OCI-LY3 (cell line): ENCODE measurements around the gene OSBPL9.

Source experiments
- H2AFZ ChIP-seq: fragments of 200-600, 300-600 bp; shearing (Covaris generic); 2 replicates; pipeline ENCODE4 v1.6.0; 2014; ENCODE audit warnings: antibody characterized with exemption, low read depth, low read length
- H3K27ac ChIP-seq: fragments of 200-600, 300-600 bp; sonication (generic); 2 replicates; pipeline ENCODE4 v1.5.1; 2014; ENCODE audit warnings: mild to moderate bottlenecking, low read length, moderate library complexity, mixed read lengths
- H3K27me3 ChIP-seq: fragments of 200-600, 300-600 bp; sonication (generic); 2 replicates; pipeline ENCODE4 v1.6.1; 2014; ENCODE audit warnings: low read depth, low read length, mixed read lengths
- H3K36me3 ChIP-seq: fragments of 200-600, 300-600 bp; sonication (generic); replicated peaks from 2 replicates; pipeline ENCODE3; 2014; ENCODE audit warnings: low read depth, low read length, mixed read lengths
- H3K4me1 ChIP-seq: fragments of 300-600, 200-600 bp; sonication (generic); 2 replicates; pipeline ENCODE4 v1.6.1; 2014; ENCODE audit warnings: low read length, mixed read lengths
- H3K4me2 ChIP-seq: fragments of 200-600, 300-600 bp; sonication (generic); 2 replicates; pipeline ENCODE4 v1.6.1; 2014; ENCODE audit warnings: low read length, mixed read lengths
- H3K4me3 ChIP-seq: fragments of 300-600, 200-600 bp; sonication (generic); 2 replicates; pipeline ENCODE4 v1.5.1; 2014; ENCODE audit warnings: antibody characterized with exemption, mild to moderate bottlenecking, low read length, moderate library complexity
- H3K79me2 ChIP-seq: fragments of 300-600, 200-600 bp; shearing (Covaris generic); 2 replicates; pipeline ENCODE4 v1.6.1; 2014; ENCODE audit warnings: mild to moderate bottlenecking, low read length, mixed read lengths
- H3K9ac ChIP-seq: fragments of 300-600, 200-600 bp; shearing (Covaris generic); 2 replicates; pipeline ENCODE4 v1.6.0; 2014; ENCODE audit warnings: mild to moderate bottlenecking, low read length, moderate library complexity
- H3K9me3 ChIP-seq: fragments of 200-600, 300-600 bp; shearing (Covaris generic); 2 replicates; pipeline ENCODE4 v1.6.1; 2014; ENCODE audit warnings: low read length, mixed read lengths; ENCODE audit not compliant: insufficient read depth
- H4K20me1 ChIP-seq: fragments of 200-600, 300-600 bp; sonication (generic); 2 replicates; pipeline ENCODE4 v1.6.1; 2016; ENCODE audit warnings: low read length, mixed read lengths; ENCODE audit not compliant: insufficient read depth
- EZH2phosphoT487 ChIP-seq: fragments of 200-600 bp; shearing (Covaris generic); IDR thresholded peaks from 2 replicates; pipeline ENCODE4 v1.6.1; 2018; ENCODE audit warnings: antibody characterized with exemption, mixed run types, low read depth
- TF ChIP-seq, protein P1 (sequence below): fragments of 200-600, 300-600 bp; sonication (generic); IDR thresholded peaks from 2 replicates; pipeline ENCODE4 v1.5.1; 2014; ENCODE audit warnings: antibody characterized with exemption, low read length, low read depth

Gene OSBPL9

GRCh38 chr1:51789342-51789741 lies 172.4 kb downstream of the OSBPL9 start:
- Histone ChIP-seq H4K20me1 (no peaks in the 10 kb centered on the region), H3K4me1 (no peaks in the 10 kb centered on the region), H3K9me3 (no peaks in the 10 kb centered on the region), H3K9ac (no peak overlapping the region), H3K27ac (no peak overlapping the region), H3K27me3 (no peaks in the 10 kb centered on the region), H3K36me3 (peaks cover 60% of the 10 kb centered on the region), H3K79me2 (no peaks in the 10 kb centered on the region), H3K4me3 (no peak overlapping the region), H2AFZ (no peak overlapping the region), H3K4me2 (no peak overlapping the region)
- no peak for TF ChIP-seq EZH2phosphoT487
- TF ChIP-seq, protein P1, sequence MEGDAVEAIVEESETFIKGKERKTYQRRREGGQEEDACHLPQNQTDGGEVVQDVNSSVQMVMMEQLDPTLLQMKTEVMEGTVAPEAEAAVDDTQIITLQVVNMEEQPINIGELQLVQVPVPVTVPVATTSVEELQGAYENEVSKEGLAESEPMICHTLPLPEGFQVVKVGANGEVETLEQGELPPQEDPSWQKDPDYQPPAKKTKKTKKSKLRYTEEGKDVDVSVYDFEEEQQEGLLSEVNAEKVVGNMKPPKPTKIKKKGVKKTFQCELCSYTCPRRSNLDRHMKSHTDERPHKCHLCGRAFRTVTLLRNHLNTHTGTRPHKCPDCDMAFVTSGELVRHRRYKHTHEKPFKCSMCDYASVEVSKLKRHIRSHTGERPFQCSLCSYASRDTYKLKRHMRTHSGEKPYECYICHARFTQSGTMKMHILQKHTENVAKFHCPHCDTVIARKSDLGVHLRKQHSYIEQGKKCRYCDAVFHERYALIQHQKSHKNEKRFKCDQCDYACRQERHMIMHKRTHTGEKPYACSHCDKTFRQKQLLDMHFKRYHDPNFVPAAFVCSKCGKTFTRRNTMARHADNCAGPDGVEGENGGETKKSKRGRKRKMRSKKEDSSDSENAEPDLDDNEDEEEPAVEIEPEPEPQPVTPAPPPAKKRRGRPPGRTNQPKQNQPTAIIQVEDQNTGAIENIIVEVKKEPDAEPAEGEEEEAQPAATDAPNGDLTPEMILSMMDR, result no peak

- H3K36me3 ChIP-seq, result peaks cover 60% of the 10 kb centered on the region
- H3K9me3 ChIP-seq, result no peaks in the 10 kb centered on the region
- TF ChIP-seq EZH2phosphoT487, result no peak
- TF ChIP-seq, protein P1, result no peak
- H3K4me3 ChIP-seq, result no peak overlapping the region
- no peaks in the 10 kb centered on the region for H3K79me2 ChIP-seq
- no peak overlapping the region for H3K27ac ChIP-seq
- H3K4me1 ChIP-seq, result no peaks in the 10 kb centered on the region
- H3K27me3 ChIP-seq, result no peaks in the 10 kb centered on the region
- H2AFZ ChIP-seq, result no peak overlapping the region
- no peak overlapping the region for H3K4me2 ChIP-seq
- H4K20me1 ChIP-seq, result no peaks in the 10 kb centered on the region
- no peak overlapping the region for H3K9ac ChIP-seq
Observed at GRCh38 chr1:51790385-51790784, 173.5 kb downstream of the OSBPL9 start.

GRCh38 chr1:51791888-51792287 lies 175.0 kb downstream of the OSBPL9 start:
- Histone ChIP-seq H3K4me2 (no peak overlapping the region), H3K27ac (no peak overlapping the region), H3K79me2 (no peaks in the 10 kb centered on the region), H3K36me3 (peaks cover 51% of the 10 kb centered on the region), H3K9ac (no peak overlapping the region), H3K4me3 (no peak overlapping the region), H2AFZ (no peak overlapping the region), H3K27me3 (no peaks in the 10 kb centered on the region), H3K9me3 (no peaks in the 10 kb centered on the region), H4K20me1 (no peaks in the 10 kb centered on the region), H3K4me1 (no peaks in the 10 kb centered on the region)
- no peak for TF ChIP-seq EZH2phosphoT487
- TF ChIP-seq, protein P1, result no peak

GRCh38 chr1:51792864-51793263 lies 176.0 kb downstream of the OSBPL9 start:
- Histone ChIP-seq H3K4me2 (no peak overlapping the region), H3K27ac (no peak overlapping the region), H3K4me1 (no peaks in the 10 kb centered on the region), H3K36me3 (peaks cover 42% of the 10 kb centered on the region), H3K9me3 (no peaks in the 10 kb centered on the region), H4K20me1 (no peaks in the 10 kb centered on the region), H3K79me2 (no peaks in the 10 kb centered on the region), H2AFZ (no peak overlapping the region), H3K9ac (no peak overlapping the region), H3K4me3 (no peak overlapping the region), H3K27me3 (no peaks in the 10 kb centered on the region)
- TF ChIP-seq, protein P1, result no peak
- no peak for TF ChIP-seq EZH2phosphoT487
